Ovary (tissue), 3 donors: Measurements from ENCODE around the gene RHOXF2.

Experiments used
- CTCF ChIP-seq, 3 donors: fragments of 450-650 bp in 2 of 3; fragments of 200-600 bp in 1 of 3; IDR thresholded peaks; one replicate each; pipeline versions ENCODE4 v1.5.1 to v1.8.0; 2016 to 2022; ENCODE audit warnings: antibody characterized with exemption in 3 of 3, mild to moderate bottlenecking in 1 of 3
- POLR2A ChIP-seq: fragments of 450-650 bp; IDR thresholded peaks from one replicate; pipeline ENCODE4 v1.6.1; 2017; ENCODE audit warnings: antibody characterized with exemption, mild to moderate bottlenecking, moderate library complexity
- donor health status: DM: no; HTN: no; CAD: no.

DNA sequence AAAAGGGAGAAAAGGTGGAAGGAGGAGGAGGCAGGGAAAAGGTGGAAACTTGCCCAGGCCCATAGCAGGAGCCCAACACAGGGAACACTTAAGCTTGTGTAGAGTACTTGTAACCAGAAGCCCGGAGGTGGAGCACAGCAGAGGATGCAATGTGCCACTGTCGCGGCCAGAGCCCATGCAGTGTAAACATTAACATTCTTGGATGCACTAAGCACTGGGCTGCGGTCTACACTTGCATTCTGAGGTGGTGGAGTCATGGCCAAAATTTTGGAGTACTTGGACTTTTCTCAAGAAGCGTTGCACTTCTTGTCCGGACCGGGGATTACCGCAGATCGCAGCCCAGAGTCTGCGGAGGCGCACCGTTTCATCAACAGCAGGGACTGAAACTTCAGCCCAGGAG lies 38.2 kb upstream of the RHOXF2 start:
- TF ChIP-seq POLR2A (no peak), CTCF (IDR thresholded peaks at IDR 0.05) (no peak)
